ENCODE data around the gene MADCAM1.
A peak's percentile ranks its signal among the peaks of the same experiment; 100 is the strongest.

Gene MADCAM1

DNA sequence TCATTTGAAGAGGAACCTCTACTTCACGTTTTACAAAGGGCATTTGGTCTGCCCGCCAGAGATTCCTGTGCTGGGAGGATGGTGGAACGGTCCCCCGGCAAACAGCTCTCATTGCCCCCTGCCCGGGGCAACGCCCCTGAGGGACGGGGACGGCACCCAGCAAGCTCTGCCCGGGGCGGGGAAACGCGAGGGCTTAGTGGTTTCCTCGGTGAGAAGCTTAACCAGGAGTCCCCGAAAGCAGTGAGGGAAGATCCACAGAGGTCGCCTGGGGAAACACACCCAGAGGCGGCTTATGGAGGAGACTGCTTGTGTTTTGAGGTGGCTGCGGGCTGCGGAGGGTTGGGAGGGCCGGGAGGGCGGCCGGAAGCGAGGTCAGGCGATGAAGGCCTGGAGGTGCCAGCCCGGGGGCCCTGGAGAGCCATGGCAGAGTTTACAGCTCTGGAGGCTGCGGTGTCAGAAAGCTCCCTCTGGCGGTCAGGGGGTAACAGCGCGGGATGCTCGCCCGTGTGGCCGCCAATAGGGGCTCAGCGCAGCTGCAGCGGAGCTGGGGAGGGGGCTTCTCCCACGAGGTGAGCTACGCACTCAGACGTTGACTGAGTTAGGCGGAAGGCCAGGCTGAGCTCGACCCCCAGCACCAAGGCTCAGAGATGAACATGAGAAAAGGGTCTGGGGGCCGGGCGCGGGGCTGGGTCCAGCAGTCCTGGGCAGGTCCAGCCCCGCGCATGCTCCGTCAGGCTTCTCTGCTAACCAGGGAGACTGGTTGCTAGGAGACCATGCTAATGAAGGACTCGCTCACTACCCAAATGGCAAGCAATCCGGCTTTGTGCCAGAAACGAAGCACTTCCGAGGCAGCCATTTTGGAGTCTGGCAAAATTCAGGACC is 10.4 kb downstream of the MADCAM1 start:
- Histone ChIP-seq H3K36me3 (ENCODE audit: insufficient read depth, low read depth, low read length) (peaks cover 7% of the 10 kb centered on the region; the same call in 1 of the 2 replicates), H3K27me3 (ENCODE audit: insufficient read depth, low read length) (peaks cover 9% of the 10 kb centered on the region; the same call in 1 of the 2 replicates), H3K4me1 (ENCODE audit: insufficient read depth, low read length) (peaks cover 3% of the 10 kb centered on the region; the same call in 1 of the 2 replicates), H3K9me3 (ENCODE audit: insufficient read depth, low read depth, low read length) (no peaks in the 10 kb centered on the region), H3K9ac (ENCODE audit: low read depth, low read length) (peak overlapping the region; percentile 64), H3K4me3 (ENCODE audit: low read length) (peak overlapping the region; percentile 80), H3K27ac (ENCODE audit: low read length) (peak overlapping the region; percentile 89)

DNA sequence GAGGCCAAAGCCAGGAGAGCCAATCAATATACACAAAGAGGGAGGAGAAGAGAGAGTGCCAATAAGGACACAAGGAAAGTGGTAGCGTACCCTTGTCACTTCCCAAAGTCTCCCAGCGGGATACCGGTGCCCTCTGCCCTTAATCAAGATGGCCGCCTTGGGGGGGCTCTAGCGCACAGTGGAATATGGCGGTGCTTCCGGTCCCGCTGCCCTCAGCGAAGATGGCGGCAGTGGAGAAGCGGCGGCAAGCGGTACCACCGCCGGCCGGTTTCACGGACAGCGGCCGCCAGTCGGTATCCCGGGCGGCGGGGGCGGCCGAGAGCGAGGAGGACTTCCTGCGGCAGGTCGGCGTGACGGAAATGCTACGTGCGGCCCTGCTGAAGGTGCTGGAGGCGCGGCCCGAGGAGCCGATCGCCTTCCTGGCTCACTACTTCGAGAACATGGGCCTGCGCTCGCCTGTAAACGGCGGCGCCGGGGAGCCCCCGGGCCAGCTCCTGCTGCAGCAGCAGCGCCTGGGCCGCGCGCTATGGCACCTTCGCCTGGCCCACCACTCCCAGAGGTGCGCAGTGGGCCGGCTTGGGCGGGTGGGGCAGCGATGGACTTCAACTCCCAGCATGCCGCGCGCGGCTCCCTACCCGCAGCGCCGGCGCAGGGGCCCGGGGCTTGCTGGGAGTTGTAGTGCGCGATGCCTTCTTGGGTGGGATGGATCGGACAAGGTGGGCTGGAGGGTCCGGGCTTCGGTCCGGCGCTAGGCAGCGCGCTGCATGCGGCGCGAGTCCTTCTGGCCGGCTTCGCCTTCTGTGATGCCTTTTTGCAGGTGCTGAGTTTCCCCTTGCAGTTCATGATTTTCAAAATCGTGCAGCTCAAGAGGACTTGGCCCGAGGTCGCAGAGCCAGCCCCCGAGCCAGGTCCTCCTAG is 11.3 kb downstream of the MADCAM1 start, which contains the start of gene TPGS1:
TPGS1 (plus strand) TSS at position 212 of the 918 bp plus-strand sequence; CDS start at position 222, 10 bp downstream.
- Histone ChIP-seq H3K27me3 (ENCODE audit: insufficient read depth, low read length) (peaks cover 18% of the 10 kb centered on the region), H3K9ac (ENCODE audit: low read depth, low read length) (peak within 1 kb of the TSS; percentile 64), H3K4me3 (ENCODE audit: low read length) (peak within 1 kb of the TSS; percentile 80), H3K9me3 (ENCODE audit: insufficient read depth, low read depth, low read length) (no peaks in the 10 kb centered on the region), H3K4me1 (ENCODE audit: insufficient read depth, low read length) (peaks cover 3% of the 10 kb centered on the region; the same call in 1 of the 2 replicates), H3K27ac (ENCODE audit: low read length) (peak within 1 kb of the TSS; percentile 89), H3K36me3 (ENCODE audit: insufficient read depth, low read depth, low read length) (peaks cover 7% of the 10 kb centered on the region; the same call in 1 of the 2 replicates)

- Histone ChIP-seq H3K27ac (ENCODE audit: low read length) (no peak overlapping the region), H3K9ac (ENCODE audit: low read depth, low read length) (peak overlapping the region; percentile 64; the same call in 1 of the 2 replicates), H3K4me1 (ENCODE audit: insufficient read depth, low read length) (peaks cover 3% of the 10 kb centered on the region; the same call in 1 of the 2 replicates), H3K9me3 (ENCODE audit: insufficient read depth, low read depth, low read length) (no peaks in the 10 kb centered on the region), H3K36me3 (ENCODE audit: insufficient read depth, low read depth, low read length) (peaks cover 7% of the 10 kb centered on the region; the same call in 1 of the 2 replicates), H3K4me3 (ENCODE audit: low read length) (peak overlapping the region; percentile 80), H3K27me3 (ENCODE audit: insufficient read depth, low read length) (peaks cover 27% of the 10 kb centered on the region)
These were observed 12.2 kb downstream of the MADCAM1 start for GRCh38 chr19:508204-509150.

DNA sequence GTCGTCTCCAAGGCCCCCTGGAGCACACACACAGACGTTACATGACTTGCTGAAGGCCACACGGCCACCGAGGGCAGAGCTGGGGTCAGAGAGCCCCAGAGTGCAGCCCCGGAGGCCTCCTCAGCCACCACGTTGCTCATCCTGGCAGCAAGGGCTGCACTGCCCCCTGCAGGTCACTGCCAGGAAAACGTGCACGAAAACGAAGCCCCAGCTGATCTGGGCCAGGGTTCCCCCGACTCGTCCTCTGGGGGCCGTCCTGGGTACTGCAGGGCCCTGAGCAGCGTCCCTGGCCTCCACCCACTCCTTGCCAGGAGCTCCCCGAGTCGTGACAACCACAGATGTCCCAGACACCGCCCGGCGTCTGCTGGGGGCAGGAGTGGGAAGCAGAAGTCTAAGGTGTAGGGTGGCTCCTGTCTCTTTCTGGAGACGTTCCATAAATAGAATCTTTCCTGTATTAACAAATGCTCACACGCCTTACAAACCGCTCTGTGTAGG is 14.4 kb downstream of the MADCAM1 start:
- Histone ChIP-seq H3K36me3 (ENCODE audit: insufficient read depth, low read depth, low read length) (peaks cover 15% of the 10 kb centered on the region; the same call in 1 of the 2 replicates), H3K27me3 (ENCODE audit: insufficient read depth, low read length) (peaks cover 38% of the 10 kb centered on the region), H3K9me3 (ENCODE audit: insufficient read depth, low read depth, low read length) (no peaks in the 10 kb centered on the region), H3K9ac (ENCODE audit: low read depth, low read length) (no peak overlapping the region), H3K4me3 (ENCODE audit: low read length) (peak overlapping the region; percentile 55; the same call in 1 of the 2 replicates), H3K27ac (ENCODE audit: low read length) (no peak overlapping the region), H3K4me1 (ENCODE audit: insufficient read depth, low read length) (peaks cover 3% of the 10 kb centered on the region; the same call in 1 of the 2 replicates)

GRCh38 chr19:511101-511851 is 15.0 kb downstream of the MADCAM1 start:
- Histone ChIP-seq H3K9me3 (ENCODE audit: insufficient read depth, low read depth, low read length) (no peaks in the 10 kb centered on the region), H3K4me3 (ENCODE audit: low read length) (peak overlapping the region; percentile 55), H3K4me1 (ENCODE audit: insufficient read depth, low read length) (peaks cover 3% of the 10 kb centered on the region; the same call in 1 of the 2 replicates), H3K36me3 (ENCODE audit: insufficient read depth, low read depth, low read length) (peaks cover 15% of the 10 kb centered on the region; the same call in 1 of the 2 replicates), H3K27ac (ENCODE audit: low read length) (no peak overlapping the region), H3K9ac (ENCODE audit: low read depth, low read length) (no peak overlapping the region), H3K27me3 (ENCODE audit: insufficient read depth, low read length) (peaks cover 38% of the 10 kb centered on the region)

DNA sequence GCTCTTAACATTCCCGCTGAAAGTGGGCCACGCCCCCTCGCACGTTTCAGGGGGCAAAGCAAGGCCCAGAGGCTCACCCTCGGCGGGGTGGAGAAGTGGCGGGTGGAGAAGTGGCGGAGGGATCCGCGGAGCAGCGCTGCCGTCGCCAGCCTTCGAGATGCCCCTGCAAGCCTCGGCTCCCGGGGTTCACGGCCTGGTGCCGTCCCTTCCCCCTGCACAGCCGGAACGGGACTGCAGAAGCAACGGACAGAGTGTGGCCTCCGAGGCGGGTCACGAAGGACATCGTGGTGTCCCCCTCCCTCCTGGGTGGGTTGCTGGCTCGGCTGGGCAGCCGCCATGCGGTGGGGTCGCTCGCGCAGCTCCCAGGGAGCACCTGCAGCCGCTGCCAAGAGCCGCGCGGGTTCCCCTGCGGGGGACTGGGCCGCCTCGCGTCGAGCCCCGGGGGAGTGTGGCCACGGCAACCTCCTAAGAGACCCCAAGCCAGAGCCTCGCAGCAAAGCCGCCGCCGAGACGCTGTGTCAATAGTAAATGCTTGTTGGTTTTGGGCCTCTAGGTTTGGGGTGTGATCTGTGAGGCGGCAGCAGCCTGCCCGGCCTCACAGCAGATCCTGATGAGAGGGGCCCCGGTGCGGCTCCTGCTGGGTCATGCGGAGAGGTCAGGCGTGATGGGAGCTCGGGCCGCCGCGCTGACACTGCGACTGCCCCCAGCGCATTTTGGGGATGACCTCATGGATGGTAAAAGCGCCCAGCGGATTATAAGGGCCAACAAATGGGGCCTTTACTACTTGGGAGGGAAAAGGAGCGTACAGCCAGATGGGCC is 16.5 kb downstream of the MADCAM1 start:
- H3K4me1 ChIP-seq (ENCODE audit: insufficient read depth, low read length): peaks cover 3% of the 10 kb centered on the region; the same call in 1 of the 2 replicates
- H3K27ac ChIP-seq (ENCODE audit: low read length): no peak overlapping the region
- no peaks in the 10 kb centered on the region for H3K9me3 ChIP-seq (ENCODE audit: insufficient read depth, low read depth, low read length)
- H3K4me3 ChIP-seq (ENCODE audit: low read length): peak overlapping the region; percentile 33; the same call in 1 of the 2 replicates
- peaks cover 15% of the 10 kb centered on the region; the same call in 1 of the 2 replicates for H3K36me3 ChIP-seq (ENCODE audit: insufficient read depth, low read depth, low read length)
- peaks cover 38% of the 10 kb centered on the region for H3K27me3 ChIP-seq (ENCODE audit: insufficient read depth, low read length)
- no peak overlapping the region for H3K9ac ChIP-seq (ENCODE audit: low read depth, low read length)

DNA sequence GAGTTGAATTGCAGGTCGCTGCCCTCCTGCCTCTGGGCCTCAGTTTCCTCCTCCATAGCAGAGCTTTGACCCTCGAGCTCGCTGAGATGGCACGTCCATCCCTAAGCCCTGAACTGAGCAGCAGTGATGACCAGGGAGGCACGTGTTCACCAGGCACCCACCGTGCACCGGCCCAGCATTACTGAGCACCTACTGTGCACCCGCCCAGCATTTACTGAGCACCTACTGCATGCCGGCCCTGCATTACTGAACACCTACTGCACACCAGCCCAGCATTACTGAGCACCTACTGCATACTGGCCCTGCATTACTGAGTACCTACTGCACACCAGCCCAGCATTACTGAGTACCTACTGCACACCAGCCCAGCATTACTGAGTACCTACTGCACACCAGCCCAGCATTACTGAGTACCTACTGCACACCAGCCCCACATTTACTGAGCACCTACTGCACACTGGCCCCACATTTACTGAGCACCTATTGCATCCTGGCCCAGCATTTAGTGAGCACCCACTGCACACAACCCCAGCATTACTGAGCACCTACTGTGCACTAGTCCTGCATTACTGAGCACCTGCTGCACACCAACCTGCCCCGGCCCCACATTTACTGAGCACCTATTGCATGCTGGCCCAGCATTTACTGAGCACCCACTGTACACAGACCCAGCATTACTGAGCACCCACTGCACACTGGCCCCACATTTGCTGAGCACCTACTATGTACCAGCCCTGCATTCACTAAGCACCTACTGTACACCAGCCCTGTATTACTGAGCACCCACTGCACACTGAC is 17.3 kb downstream of the MADCAM1 start:
- Histone ChIP-seq H3K4me3 (ENCODE audit: low read length) (no peak overlapping the region), H3K9me3 (ENCODE audit: insufficient read depth, low read depth, low read length) (no peaks in the 10 kb centered on the region), H3K27me3 (ENCODE audit: insufficient read depth, low read length) (peaks cover 38% of the 10 kb centered on the region), H3K4me1 (ENCODE audit: insufficient read depth, low read length) (peaks cover 3% of the 10 kb centered on the region; the same call in 1 of the 2 replicates), H3K27ac (ENCODE audit: low read length) (no peak overlapping the region), H3K9ac (ENCODE audit: low read depth, low read length) (no peak overlapping the region), H3K36me3 (ENCODE audit: insufficient read depth, low read depth, low read length) (peaks cover 15% of the 10 kb centered on the region; the same call in 1 of the 2 replicates)

- no peak overlapping the region for H3K9ac ChIP-seq (ENCODE audit: low read depth, low read length)
- no peak overlapping the region for H3K27ac ChIP-seq (ENCODE audit: low read length)
- no peak overlapping the region for H3K4me3 ChIP-seq (ENCODE audit: low read length)
- peaks cover 3% of the 10 kb centered on the region; the same call in 1 of the 2 replicates for H3K4me1 ChIP-seq (ENCODE audit: insufficient read depth, low read length)
- no peaks in the 10 kb centered on the region for H3K9me3 ChIP-seq (ENCODE audit: insufficient read depth, low read depth, low read length)
- H3K36me3 ChIP-seq (ENCODE audit: insufficient read depth, low read depth, low read length): peaks cover 13% of the 10 kb centered on the region; the same call in 1 of the 2 replicates
- peaks cover 39% of the 10 kb centered on the region for H3K27me3 ChIP-seq (ENCODE audit: insufficient read depth, low read length)
These were observed 17.9 kb downstream of the MADCAM1 start for GRCh38 chr19:514166-514663.
